ACHN (cell line): Measurements from ENCODE around the gene BANP.
"Not testable (repeated sequence)": the region's sequence is repeated elsewhere in the genome, so short reads cannot be mapped to it uniquely, and the experiment has no call there.

Experiments
- DNase-seq: peaks from one replicate; pipeline ENCODE4 v3.0.0-alpha.2; 2015
- in situ Hi-C: cut with HindIII; loops from 2 replicates; pipeline ENCODE4 v1.10.0; 2017; ENCODE audit warnings: low sequenced_read_pairs, low pct_ligation_motif_present, low pct_unique_long_range_greater_than_20kb

BANP gene

DNA sequence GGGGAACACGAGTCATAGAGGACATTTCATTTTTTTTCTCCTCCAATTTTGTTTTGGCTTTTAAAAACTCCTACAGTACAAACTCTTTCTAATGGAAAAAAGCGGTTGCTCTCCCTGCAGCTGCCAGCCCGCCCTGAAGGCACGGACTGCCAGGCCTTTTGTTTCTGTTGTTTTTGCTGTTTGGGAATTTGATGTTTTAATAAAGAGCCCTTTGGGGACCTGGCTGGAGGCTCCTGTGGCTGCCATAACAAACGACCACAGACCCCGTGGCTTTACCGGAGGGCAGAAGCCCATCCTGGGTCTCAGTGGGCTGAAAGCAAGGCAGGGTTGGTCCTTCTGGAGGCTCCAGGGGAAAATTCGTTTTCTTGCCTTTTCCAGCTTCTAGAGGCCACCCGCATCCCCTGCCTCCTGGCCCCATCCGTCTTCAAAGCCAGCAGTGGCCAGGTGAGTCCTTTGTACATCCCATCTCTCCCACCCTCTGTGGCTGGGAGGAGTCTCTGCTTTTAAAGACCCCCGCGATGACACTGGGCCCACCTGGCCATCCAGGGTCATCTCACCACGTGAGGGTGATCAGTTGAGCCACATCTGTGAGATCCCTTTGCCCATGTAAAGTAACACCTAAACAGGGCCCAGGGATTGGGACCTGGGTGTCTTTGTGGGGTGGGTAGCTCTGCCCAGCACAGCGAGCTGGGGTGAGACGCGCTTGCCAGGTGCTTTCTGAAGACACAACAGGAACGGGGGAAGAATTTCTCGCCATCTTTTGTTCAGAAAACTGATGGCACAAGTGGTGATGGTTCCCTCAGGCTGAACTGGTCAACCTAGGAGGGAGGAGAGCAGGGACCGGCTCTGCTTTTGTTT lies 113.9 kb downstream of the BANP start:
- no peak for DNase-seq
- in situ Hi-C loops = no loop called here

DNA sequence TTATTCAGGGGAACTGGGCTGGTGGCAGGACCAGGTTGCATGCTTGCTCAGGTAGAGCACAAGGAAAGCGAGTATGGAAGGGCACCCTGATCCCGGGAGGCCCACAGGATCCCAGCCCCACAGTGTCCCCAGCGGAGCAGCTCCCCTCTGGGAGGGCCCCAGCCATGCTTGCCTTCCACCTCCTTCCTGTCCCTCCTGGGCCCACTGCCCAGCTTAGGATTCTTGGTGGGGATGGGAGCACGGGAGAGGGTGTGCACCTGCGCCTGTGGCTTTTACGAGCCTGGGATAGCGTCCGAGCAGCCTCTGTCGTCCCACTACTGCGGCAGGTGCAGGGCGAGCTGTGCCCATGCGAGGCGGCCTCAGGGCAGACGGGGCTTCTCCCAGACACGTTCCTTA lies 114.5 kb downstream of the BANP start:
- DNase-seq = no peak
- in situ Hi-C loops = no loop called here

DNA sequence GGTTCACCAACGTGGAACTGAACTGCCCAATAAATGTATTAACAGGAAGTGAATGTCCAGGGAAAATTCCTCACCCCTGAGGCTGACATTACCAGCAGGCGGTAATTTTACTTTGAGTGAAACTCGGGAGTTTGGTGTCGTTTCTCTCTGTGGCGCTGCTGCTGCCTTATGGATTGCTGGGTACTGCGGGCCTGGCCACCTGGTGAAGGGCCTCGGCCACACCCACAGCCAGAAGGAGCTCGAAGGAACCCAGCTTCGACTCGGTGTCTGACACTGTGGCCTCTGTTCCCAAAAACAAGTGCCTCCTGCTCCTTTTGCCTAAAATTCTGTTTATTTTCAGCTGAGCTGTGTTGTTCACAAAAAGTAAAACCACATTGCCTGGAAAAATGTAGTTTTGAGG lies 115.0 kb downstream of the BANP start:
- no peak for DNase-seq
- in situ Hi-C loops = no loop called here

DNA sequence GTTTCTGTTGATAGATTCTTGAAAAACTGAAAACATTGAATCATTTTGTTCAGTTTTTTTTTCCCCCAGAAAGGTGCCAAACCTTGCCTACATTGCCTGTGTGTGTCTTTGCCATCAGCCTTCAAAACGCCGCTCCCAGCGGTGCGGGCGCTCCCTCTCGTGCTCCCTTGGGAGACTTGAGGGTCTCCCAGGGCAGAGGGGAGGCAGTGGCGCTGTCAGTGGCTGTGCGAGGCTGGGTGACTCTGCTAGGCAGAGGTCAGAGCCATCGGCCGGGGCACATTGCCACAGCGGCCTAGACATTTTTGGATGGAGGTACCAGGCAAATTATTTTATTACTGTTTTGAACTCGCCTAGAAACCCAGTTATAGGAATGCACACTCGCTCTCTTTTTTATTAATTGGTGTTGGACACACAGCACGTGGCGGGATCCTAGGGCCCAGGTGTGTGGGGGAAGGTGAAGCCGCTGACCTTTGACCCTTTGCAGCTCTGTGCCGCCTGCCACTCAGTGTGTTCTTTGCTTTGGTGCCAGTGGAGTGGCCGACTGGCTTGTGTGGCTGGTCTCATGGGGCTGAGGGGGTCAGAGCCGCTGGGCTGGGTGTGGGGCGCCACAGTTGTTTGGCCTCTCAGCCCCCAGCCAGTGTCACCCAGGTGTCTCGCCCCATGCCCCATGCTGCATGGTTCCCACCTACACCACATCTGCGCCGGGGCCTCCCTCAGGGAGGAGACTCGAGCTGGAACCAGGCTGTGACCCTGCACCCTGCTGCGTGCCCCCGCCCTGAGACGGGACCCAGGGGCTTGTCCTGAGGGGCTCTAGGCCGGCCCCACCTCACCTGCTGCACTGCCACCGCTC lies 115.7 kb downstream of the BANP start:
- no peak for DNase-seq
- in situ Hi-C loops = no loop called here

DNA sequence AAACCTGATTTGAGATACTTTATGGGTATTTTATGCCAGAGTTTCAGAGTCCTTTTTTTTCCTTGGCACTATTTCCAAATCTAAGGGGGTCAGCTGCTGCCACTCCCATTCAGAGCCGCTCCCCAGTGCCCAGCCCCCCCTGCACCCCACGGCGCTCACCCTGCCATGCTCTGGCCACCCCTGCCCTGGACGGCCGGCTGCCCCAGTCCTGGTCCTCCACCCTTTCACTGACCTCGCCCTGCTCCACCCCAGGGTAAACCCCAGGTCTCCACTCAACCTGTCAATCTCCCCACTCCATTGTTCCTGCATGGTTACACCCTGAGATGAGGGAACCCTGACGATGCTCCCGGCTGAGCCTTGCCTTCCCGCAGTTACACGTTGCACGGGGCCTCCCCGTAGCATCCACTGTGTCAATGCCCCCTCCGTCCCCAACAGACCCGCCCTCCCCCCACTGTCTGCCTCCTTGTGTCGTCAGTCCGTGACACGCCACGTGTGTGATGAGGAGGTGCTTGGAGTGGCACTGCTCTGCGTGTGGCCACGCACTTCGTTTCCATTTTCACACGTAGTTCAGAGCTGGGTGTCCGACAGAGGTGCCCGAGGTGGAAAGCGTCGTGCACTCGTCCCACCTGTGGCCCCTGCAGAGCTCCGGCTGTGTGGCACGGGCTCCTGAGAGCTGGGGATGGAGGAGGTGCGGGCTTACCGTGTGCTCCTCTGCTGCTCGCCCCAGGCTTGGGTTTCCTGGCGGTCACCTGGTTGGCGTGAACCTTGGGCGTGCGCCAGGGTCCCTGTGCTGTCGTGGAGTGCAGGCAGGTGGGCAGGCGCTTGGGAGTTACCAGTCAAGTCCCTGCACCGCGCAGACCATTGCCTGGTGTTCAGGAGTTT lies 116.5 kb downstream of the BANP start:
- in situ Hi-C loops = no loop called here
- DNase-seq = no peak

DNA sequence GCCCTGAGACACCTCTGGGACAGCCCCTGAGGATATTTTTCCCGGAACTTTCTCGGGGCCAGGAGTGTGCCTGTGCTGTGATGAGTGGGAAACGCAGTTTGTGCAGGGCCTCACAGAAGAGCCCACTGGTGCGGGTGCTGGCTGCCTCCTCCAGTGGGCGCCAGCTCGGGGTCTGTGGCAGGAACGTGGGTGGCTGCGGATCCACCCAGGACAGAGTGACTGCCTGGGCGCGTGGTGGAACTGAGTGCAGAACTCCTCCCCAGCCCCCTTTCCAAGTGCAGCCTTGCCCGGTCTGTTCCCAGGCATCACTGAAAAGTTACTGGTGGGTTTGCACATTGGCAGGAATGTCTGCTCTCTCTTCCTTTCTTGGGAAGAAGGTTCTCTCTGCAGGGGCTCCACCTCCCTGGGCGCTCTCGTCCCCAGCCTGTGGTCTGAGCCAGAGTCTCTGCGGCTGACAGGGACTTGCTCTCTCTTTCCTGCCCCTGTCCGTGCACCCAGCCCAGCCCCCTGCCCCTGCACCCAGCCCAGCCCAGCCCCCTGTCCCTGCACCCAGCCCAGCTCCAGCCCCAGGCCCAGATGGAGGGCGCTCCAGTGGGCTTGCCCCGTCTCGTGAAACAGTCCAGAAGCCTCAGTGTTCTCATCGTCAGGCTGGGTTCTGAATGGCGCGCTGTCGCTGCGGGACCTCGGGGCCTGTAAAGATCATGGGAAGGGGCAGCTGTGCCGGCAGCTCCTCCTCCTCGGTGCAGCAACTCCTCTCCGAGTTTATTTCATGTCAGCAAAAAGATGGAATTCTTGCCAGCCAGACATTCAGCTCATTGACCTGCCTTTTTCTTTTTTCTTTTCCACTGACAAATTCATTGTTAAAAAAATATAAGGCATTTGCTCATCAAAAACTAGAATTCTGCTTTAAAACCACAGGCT lies 117.5 kb downstream of the BANP start:
- no peak for DNase-seq
- in situ Hi-C loops = no loop called here

DNA sequence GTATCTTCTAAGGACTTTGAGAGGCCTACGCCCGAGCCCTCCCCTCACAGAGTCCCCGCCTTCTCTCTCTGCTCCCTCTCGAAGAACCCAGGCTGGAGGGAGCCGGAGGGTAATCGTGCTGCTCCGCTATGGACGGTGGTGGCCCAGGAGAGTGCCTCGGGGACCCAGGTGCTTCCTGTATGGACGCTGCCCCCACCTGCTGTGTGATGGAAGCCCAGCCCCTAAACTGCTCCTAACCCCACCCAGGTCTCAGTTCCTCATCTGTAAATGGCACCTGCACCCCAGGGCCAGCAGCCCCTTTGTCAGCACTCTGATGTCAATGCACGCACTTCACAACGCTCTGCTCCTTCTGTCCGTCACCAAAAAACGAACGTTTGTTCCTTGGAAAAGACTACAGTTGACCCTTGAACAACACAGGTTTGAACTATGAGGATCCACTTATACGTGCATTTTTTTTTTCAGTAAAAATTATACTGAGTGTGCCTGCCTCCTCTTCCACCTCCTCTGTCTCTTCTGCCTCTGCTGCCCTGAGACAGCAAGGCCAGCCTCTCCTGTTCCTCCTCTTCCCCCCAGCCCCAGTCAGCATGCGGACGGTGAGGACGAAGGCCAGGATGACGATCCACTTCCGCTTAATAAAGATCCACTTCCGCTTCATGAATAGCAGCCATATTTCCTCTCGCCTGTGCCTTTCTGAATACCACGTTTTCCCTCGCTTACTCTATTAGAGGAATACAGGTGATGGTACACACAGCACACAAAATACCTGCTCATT lies 118.3 kb downstream of the BANP start:
- in situ Hi-C loops = no loop called here
- DNase-seq = no peak

DNA sequence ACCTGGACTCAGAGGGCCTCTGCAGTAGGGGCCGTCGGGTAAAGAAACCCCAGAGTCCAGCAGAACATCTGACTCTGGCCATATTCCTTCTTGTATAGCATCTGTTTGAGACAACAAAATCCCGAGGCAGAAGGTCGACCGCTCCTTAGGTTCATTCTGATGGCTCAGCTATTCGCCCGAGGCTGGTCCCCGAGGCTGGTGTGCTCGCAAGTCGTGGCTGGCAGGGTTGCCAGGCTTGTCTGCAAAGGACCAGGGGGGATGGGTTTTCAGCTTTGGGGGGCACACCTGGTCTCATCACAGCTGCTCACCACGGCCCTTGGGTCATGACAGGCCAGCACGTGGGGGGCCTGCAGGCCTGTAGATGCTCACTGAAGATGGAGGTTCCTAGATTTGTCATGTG lies 119.1 kb downstream of the BANP start:
- in situ Hi-C loops = no loop called here
- no peak for DNase-seq

DNA sequence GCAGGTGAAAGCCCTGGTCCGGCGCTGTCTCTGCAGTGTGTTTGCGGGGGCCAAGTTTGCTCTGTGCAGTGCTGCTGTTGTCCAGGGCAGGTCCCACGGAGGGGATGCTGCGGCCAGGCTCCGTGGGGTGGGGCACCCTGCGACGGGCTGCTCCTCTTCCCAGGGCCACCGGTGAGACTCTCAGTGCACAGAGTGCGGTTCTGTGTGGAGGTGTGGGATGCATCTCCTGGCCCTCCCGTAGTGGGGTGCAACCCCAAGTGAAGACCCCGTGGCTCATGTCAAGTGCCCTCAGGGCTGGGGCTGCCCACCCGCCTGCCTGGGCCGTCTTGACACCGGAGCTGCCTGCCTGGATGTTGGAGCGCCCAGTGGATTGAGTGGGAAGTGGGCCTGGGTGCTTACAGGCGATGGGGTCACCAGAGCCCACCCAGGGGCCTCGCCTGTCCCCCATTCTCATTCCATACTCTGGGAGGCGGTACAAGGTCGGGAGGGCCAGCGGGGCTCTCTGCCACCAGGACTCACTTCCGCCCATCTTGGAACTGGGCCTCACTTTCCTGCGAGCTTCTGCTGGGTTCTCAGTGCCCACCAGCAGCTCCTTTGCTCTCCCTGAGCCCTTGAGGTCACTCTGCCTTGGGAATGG lies 119.9 kb downstream of the BANP start:
- no peak for DNase-seq
- in situ Hi-C loops = no loop called here

DNA sequence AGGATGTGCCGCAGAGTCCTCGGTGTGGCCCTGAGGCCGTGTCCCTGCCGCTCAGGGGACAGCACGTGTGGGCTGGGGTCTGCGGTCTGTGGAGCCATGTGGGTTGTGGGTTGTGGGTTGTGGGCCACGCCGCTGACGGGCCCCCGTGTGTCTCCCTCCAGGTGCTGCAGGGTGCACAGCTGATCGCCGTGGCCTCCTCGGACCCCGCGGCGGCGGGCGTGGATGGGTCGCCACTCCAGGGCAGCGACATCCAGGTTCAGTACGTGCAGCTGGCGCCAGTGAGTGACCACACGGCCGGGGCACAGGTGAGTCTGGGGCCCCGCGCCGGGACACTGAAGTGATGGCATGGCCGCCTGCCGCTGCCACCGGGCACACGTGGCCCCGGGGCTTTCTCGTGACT lies 120.7 kb downstream of the BANP start:
- no peak for DNase-seq
- in situ Hi-C loops = no loop called here

DNA sequence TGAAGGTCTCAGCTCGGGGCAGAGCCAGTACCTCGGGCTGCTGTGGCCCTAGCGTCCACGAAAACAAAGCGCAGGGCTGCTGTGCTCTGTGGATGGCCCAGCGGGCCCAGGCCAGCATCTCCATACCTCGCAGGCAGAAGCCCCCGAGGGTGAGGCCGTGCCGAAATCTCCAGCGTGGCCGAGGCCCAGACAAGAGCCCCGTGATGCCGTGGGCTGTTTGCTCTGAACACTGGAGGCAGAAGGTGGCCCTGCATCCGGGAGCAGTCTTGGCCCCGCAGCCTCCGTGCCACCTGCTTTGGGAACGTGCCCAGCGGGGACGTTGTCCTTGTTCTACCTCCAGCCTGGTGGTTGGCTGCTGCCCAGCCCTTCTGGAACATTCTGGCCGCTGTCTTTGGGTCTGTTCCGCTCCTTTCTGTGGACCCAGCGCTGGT lies 121.4 kb downstream of the BANP start:
- DNase-seq = no peak
- in situ Hi-C loops = no loop called here

DNA sequence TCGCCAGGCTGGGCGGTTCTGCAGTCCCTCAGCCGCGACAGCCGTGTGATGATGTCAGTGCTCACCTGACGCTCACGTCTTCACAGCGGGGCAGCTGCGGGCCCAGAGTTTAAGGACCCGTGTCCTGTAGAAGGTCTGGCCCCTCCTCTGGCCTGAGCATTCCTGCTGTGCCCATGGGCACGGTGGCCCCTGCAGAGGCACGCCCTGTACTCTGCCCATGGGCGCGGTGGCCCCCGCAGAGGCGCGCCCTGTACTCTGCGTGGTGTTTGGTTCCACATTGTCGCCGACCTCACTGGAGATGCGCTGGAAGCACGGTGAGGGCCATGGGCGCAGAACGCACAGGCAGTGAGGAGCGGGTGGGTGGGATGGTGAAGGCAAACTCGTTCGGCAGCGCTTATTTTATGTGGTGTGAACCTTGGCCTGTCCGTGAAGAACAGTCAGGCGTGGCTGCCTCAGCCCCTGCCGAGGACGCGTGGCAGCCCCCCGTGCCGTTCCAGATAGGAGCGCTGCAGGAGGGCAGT lies 122.0 kb downstream of the BANP start:
- in situ Hi-C loops = no loop called here
- DNase-seq = no peak

DNA sequence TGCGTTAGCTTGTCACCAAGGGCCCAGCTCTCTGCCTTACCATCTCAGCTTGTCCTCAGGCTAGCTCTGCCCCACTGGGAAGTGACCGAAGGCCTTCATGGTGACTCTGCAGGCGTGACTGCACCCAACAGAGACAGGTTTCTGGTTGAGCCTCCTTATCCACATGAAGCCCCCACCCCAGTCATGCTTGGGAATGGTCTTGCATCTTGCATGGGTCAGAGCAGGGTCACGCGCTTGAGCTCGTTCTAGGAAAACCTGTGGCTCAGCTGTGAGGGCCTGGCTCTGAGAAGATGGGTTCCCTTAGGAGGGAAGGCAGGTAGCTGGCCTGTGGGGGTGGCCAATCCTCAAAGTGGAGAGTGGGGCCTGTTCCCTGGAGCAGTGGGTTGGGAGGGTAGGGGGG lies 122.8 kb downstream of the BANP start:
- in situ Hi-C loops = no loop called here

DNA sequence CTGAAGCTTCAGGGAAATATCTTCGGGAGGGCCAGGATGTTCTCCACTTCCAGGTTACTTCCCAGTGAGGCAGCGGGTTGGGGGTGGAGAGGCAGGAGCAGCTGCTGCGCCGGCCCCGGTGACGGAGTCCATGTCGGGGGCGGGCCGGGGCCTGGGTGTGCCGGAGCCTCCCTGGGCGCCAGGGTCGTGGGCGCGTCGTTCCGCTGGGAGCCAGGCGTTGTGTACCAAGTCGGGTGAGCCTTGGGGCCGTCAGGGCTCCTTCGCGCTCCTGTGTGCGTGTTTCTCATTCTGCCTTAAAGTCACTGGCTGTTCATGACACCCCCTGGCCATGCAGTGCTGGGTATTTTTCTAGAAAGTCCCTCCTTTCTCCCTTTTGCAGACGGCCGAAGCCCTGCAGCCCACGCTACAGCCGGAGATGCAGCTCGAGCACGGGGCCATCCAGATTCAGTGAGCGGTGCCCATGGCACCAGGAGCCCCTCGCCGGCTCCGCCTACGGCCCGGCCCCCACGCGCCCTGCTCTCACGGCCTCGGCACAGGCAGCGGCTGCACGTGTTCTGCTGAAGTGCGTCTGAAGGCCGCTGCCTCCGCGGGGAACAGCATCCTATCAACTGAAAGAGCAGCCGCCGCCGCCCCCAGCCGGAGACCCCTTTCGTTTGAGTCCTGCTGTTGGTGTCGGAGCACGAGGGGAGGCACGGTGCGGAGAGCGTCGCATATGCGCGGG lies 125.1 kb downstream of the BANP start:
- no peak for DNase-seq
- in situ Hi-C loops = no loop called here

More for the DNA sequence above, 122.8 kb downstream of the BANP start:
- no peak for DNase-seq

DNA sequence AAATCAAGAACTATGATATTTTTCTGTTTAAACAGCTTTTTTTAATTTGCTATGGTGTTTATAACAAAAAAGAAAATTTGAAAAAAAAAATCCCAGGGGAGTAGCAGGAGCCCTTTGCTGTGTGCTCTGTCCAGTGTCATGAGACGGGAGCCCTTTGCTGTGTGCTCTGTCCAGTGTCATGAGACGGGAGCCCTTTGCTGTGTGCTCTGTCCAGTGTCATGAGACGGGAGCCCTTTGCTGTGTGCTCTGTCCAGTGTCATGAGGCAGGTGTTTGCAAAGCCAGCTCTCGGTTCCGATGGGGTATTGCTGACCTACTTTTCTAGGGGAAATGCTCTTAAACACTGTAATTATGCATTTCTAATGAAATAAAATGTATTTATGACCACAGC lies 125.7 kb downstream of the BANP start:
- in situ Hi-C loops, DNase-seq: not testable (repeated sequence)
